ENCODE data around the gene SRRM4. TPM values are rescaled to one million over a fixed set of nuclear protein-coding genes. Genes with fewer than 3 reads are reported as not detected.

SRRM4 gene
- total RNA-seq, 1 donor from 2014 or later = 0.19 TPM

GRCh38 chr12:119011231-119011630 lies 29.9 kb downstream of the SRRM4 start:
- TF ChIP-seq, protein P1, sequence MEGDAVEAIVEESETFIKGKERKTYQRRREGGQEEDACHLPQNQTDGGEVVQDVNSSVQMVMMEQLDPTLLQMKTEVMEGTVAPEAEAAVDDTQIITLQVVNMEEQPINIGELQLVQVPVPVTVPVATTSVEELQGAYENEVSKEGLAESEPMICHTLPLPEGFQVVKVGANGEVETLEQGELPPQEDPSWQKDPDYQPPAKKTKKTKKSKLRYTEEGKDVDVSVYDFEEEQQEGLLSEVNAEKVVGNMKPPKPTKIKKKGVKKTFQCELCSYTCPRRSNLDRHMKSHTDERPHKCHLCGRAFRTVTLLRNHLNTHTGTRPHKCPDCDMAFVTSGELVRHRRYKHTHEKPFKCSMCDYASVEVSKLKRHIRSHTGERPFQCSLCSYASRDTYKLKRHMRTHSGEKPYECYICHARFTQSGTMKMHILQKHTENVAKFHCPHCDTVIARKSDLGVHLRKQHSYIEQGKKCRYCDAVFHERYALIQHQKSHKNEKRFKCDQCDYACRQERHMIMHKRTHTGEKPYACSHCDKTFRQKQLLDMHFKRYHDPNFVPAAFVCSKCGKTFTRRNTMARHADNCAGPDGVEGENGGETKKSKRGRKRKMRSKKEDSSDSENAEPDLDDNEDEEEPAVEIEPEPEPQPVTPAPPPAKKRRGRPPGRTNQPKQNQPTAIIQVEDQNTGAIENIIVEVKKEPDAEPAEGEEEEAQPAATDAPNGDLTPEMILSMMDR (IDR thresholded peaks at IDR 0.05; ENCODE audit: borderline replicate concordance) = no peak
- Histone ChIP-seq H3K27ac (replicated peaks) (no peak overlapping the region), H3K4me3 (no peak overlapping the region), H3K36me3 (no peaks in the 10 kb centered on the region), H3K4me1 (no peaks in the 10 kb centered on the region), H3K9me3 (replicated peaks) (peaks cover 16% of the 10 kb centered on the region), H3K27me3 (ENCODE audit: low read depth) (peaks cover 91% of the 10 kb centered on the region)
- DNase-seq = no peak
- intact Hi-C loops (cut with micrococcal nuclease) = no loop called here

DNA sequence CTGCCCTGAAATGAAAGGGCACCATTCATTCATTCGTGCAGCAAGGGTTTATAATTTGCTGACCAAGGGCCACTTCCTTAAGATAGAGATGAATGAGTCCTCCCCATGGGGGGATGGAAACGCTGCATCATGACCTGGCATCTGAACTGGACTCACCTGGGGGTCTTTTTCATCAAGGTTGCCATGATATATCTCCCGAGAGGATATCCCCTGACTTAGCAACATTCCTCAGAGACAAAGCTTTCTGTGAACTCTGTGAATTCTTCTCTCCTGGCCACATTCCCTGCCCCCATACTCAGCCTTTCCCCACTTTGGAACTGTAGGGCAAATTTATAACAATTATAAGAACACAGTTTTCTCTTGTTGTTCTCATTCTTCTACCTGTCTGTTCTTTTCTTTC lies 30.8 kb downstream of the SRRM4 start:
- intact Hi-C loops (cut with micrococcal nuclease) = no loop called here
- no peak overlapping the region for H3K4me3 ChIP-seq
- no peaks in the 10 kb centered on the region for H3K36me3 ChIP-seq
- TF ChIP-seq, protein P1 (IDR thresholded peaks at IDR 0.05; ENCODE audit: borderline replicate concordance) = no peak
- no peak for DNase-seq
- H3K4me1 ChIP-seq = no peaks in the 10 kb centered on the region
- peaks cover 91% of the 10 kb centered on the region for H3K27me3 ChIP-seq (ENCODE audit: low read depth)
- H3K27ac ChIP-seq (replicated peaks) = no peak overlapping the region
- peaks cover 16% of the 10 kb centered on the region for H3K9me3 ChIP-seq (replicated peaks)

GRCh38 chr12:119013023-119013422 lies 31.7 kb downstream of the SRRM4 start:
- intact Hi-C loops (cut with micrococcal nuclease) = no loop called here
- H3K27ac ChIP-seq (replicated peaks) = no peak overlapping the region
- peaks cover 16% of the 10 kb centered on the region for H3K9me3 ChIP-seq (replicated peaks)
- H3K4me3 ChIP-seq = no peak overlapping the region
- no peak for DNase-seq
- H3K27me3 ChIP-seq (ENCODE audit: low read depth) = peaks cover 91% of the 10 kb centered on the region
- TF ChIP-seq, protein P1 (IDR thresholded peaks at IDR 0.05; ENCODE audit: borderline replicate concordance) = no peak
- no peaks in the 10 kb centered on the region for H3K36me3 ChIP-seq
- H3K4me1 ChIP-seq = no peaks in the 10 kb centered on the region

DNA sequence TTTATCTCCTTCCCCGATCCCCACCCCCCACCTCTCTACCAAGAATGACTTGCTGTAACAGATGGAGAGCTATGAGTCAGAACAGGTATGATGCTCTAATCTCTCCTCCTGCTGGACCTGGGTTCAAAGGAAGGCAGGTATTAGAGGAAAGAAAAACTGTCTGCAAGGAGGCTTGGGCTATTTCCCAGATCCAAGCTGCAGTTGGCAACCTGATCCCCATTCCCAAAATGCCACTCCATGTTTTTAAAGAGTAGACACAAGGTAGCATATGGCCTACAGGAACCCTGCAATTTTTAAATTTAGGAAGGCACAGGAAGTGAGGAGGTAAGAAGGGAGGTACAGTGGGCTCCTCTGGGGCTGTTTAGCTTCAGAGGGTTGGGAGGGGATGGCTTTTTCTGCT lies 33.0 kb downstream of the SRRM4 start:
- peaks cover 91% of the 10 kb centered on the region for H3K27me3 ChIP-seq (ENCODE audit: low read depth)
- no peak overlapping the region for H3K27ac ChIP-seq (replicated peaks)
- no peak for DNase-seq
- peaks cover 16% of the 10 kb centered on the region for H3K9me3 ChIP-seq (replicated peaks)
- intact Hi-C loops (cut with micrococcal nuclease) = no loop called here
- no peaks in the 10 kb centered on the region for H3K36me3 ChIP-seq
- TF ChIP-seq, protein P1 (IDR thresholded peaks at IDR 0.05; ENCODE audit: borderline replicate concordance) = no peak
- no peaks in the 10 kb centered on the region for H3K4me1 ChIP-seq
- H3K4me3 ChIP-seq = no peak overlapping the region

DNA sequence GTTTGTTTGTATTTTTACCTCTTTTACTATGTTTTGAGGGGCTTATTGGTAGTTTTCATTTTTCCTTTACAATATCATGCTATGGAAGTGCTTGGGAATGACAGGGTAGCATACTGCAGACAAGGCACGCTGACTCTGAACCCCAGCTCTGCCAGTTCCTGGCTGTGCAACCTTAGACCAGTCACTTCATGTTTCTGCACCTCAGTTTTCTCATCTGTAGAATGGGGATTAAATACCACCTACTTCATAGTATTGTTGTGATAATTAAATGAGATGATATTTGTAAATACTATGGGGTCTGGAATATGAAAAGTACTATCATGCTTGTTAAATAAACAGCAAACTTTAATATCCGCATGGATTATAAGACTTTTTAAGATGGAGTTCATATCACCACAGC lies 35.4 kb downstream of the SRRM4 start:
- no peak for DNase-seq
- TF ChIP-seq, protein P1 (IDR thresholded peaks at IDR 0.05; ENCODE audit: borderline replicate concordance) = no peak
- H3K4me3 ChIP-seq = no peak overlapping the region
- intact Hi-C loops (cut with micrococcal nuclease) = no loop called here
- H3K27me3 ChIP-seq (ENCODE audit: low read depth) = peaks cover 89% of the 10 kb centered on the region
- no peaks in the 10 kb centered on the region for H3K36me3 ChIP-seq
- H3K4me1 ChIP-seq = no peaks in the 10 kb centered on the region
- H3K9me3 ChIP-seq (replicated peaks) = peaks cover 1% of the 10 kb centered on the region
- H3K27ac ChIP-seq (replicated peaks) = no peak overlapping the region

- Histone ChIP-seq H3K4me1 (no peaks in the 10 kb centered on the region), H3K27me3 (ENCODE audit: low read depth) (peaks cover 73% of the 10 kb centered on the region), H3K9me3 (replicated peaks) (no peaks in the 10 kb centered on the region), H3K36me3 (no peaks in the 10 kb centered on the region), H3K27ac (replicated peaks) (no peak overlapping the region), H3K4me3 (no peak overlapping the region)
- DNase-seq = no peak
- intact Hi-C loops (cut with micrococcal nuclease) = no loop called here
- TF ChIP-seq, protein P1 (IDR thresholded peaks at IDR 0.05; ENCODE audit: borderline replicate concordance) = no peak
Observed at GRCh38 chr12:119019166-119019565, 37.8 kb downstream of the SRRM4 start.
